Myometrial cell (primary cell): Measurements from ENCODE around the gene ANXA6. TPM values are rescaled to one million over a fixed set of nuclear protein-coding genes. Genes with fewer than 3 reads are reported as not detected.

Source experiments
- total RNA-seq: library from RNA; depleted of rRNA; stranded (reverse); fragments of >200 nt; gene quantifications from 2 replicates; pipeline ENCODE4 v1.2.3, GENCODE V29; 2015

ANXA6 gene
- 558 and 610 TPM in 2 replicates for total RNA-seq

GRCh38 chr5:151157426-151158286, at the start of gene ANXA6:
Gene ANXA6 (minus strand): TSS chr5:151157779. CDS start chr5:151147901, 9,878 bp downstream.

GRCh38 chr5:151080613-151081430, 76.8 kb downstream of the ANXA6 start, which contains the start of gene TNIP1:
Gene TNIP1 (minus strand): TSS chr5:151081034. CDS start chr5:151065095, 15,939 bp downstream.

Other genes with a start within 250 kb of the ANXA6 start
- gene GPX3, start 137.2 kb downstream of the ANXA6 start, total RNA-seq, result 2.7 and 10.1 TPM in 2 replicates
- 51.0 and 61.0 TPM in 2 replicates for gene TNIP1, start 76.7 kb downstream of the ANXA6 start, total RNA-seq
- gene CCDC69, start 66.3 kb upstream of the ANXA6 start, total RNA-seq, result 6.3 and 9.4 TPM in 2 replicates
- 20.7 and 25.1 TPM in 2 replicates for gene GM2A, start 95.4 kb upstream of the ANXA6 start, total RNA-seq
- not detected in 2 replicates for gene SLC36A3, start 146.0 kb upstream of the ANXA6 start, total RNA-seq
- not detected in 2 replicates for gene SLC36A2, start 189.8 kb upstream of the ANXA6 start, total RNA-seq